ENCODE data around the gene ZNF846. TPM values are rescaled to one million over a fixed set of nuclear protein-coding genes. Genes with fewer than 3 reads are reported as not detected.
A peak's percentile ranks its signal among the peaks of the same experiment; 100 is the strongest.
"Not testable (repeated sequence)": the region's sequence is repeated elsewhere in the genome, so short reads cannot be mapped to it uniquely, and the experiment has no call there.

Gene ZNF846
- total and polyA plus RNA-seq, 2 experiments from 2014 or later, result 6.0 to 14.8 TPM

- TF ChIP-seq REST (IDR thresholded peaks at IDR 0.05; ENCODE audit: unreplicated experiment) (no peak), ZNF331 (CRISPR knock-in tag; IDR thresholded peaks at IDR 0.05; ENCODE audit: low read depth) (no peak), CTCF (conservative IDR thresholded peaks at IDR 0.05; ENCODE audit: low read depth in 2 of 2) (no peak), STAT1 (IDR thresholded peaks at IDR 0.05; ENCODE audit: unreplicated experiment) (no peak)
Observed at GRCh38 chr19:9741476-9742171, 26.9 kb downstream of the ZNF846 start (continued).

- Mint-ChIP-seq H3K27me3 (ENCODE audit: insufficient read depth, low read depth, poor library complexity) (peaks cover 3% of the 10 kb centered on the region), H3K4me1 (no peaks in the 10 kb centered on the region), H3K9me3 (peaks cover 9% of the 10 kb centered on the region; the same call in 2 of the 3 replicates), H3K27ac (no peak overlapping the region), H3K36me3 (ENCODE audit: low read depth) (peaks cover 8% of the 10 kb centered on the region; the same call in 2 of the 3 replicates), H3K4me3 (no peak overlapping the region)
- no peaks in the 10 kb centered on the region for H3K27me3 ChIP-seq (ENCODE audit: insufficient read depth)
- no peaks in the 10 kb centered on the region for H3K36me3 ChIP-seq (ENCODE audit: insufficient read depth)
- TF ChIP-seq CTCF (conservative IDR thresholded peaks at IDR 0.05; ENCODE audit: low read depth in 2 of 2), result peak; percentile 19 to 37; a peak in 2 of 4 replicates
- no peak for TF ChIP-seq ZNF114 (CRISPR knock-in tag; IDR thresholded peaks at IDR 0.05)
- TF ChIP-seq ZNF331 (CRISPR knock-in tag; IDR thresholded peaks at IDR 0.05; ENCODE audit: low read depth), result no peak
- no peak for TF ChIP-seq REST (IDR thresholded peaks at IDR 0.05; ENCODE audit: unreplicated experiment)
- TF ChIP-seq NANOG (IDR thresholded peaks at IDR 0.05; ENCODE audit: borderline replicate concordance), result no peak
- H2AFZ ChIP-seq, result peak overlapping the region; percentile 72
- H3K4me2 ChIP-seq, result no peak overlapping the region
- no peaks in the 10 kb centered on the region for H4K20me1 ChIP-seq (replicated peaks; ENCODE audit: insufficient read depth)
- no peaks in the 10 kb centered on the region for H3K79me2 ChIP-seq (replicated peaks; ENCODE audit: insufficient read depth)
- H3K4me3 ChIP-seq, result no peak overlapping the region
- H3F3A ChIP-seq (replicated peaks; ENCODE audit: low read depth), result no peaks in the 10 kb centered on the region
- DNase-seq (ENCODE audit: low spot score) (peak; percentile 56), ATAC-seq (peak; percentile 65)
- no peaks in the 10 kb centered on the region for H3K4me1 ChIP-seq (ENCODE audit: insufficient read depth)
- H3K27ac ChIP-seq (ENCODE audit: low read depth), result no peak overlapping the region
- H3K9me2 ChIP-seq (ENCODE audit: insufficient read depth), result no peaks in the 10 kb centered on the region
Observed at GRCh38 chr19:9735986-9736385, 32.6 kb downstream of the ZNF846 start.

GRCh38 chr19:9730056-9730455, 38.5 kb downstream of the ZNF846 start:
- not testable (repeated sequence) for H3K4me3 ChIP-seq; H3F3A ChIP-seq (replicated peaks; ENCODE audit: low read depth); H3K27ac ChIP-seq (ENCODE audit: low read depth); H3K4me1 ChIP-seq (ENCODE audit: insufficient read depth); H3K9me2 ChIP-seq (ENCODE audit: insufficient read depth); H3K36me3 ChIP-seq (ENCODE audit: insufficient read depth); H3K27me3 Mint-ChIP-seq (ENCODE audit: insufficient read depth, low read depth, poor library complexity); H3K4me3 Mint-ChIP-seq; H3K9me3 Mint-ChIP-seq; H3K4me1 Mint-ChIP-seq; ATAC-seq; H4K20me1 ChIP-seq (replicated peaks; ENCODE audit: insufficient read depth); H3K27me3 ChIP-seq (ENCODE audit: insufficient read depth); H3K27ac Mint-ChIP-seq; H3K36me3 Mint-ChIP-seq (ENCODE audit: low read depth); H2AFZ ChIP-seq; H3K79me2 ChIP-seq (replicated peaks; ENCODE audit: insufficient read depth); DNase-seq (ENCODE audit: low spot score); H3K4me2 ChIP-seq
